HFFc6 (cell line): ENCODE measurements around the gene DCAF8. TPM values are rescaled to one million over a fixed set of nuclear protein-coding genes. Genes with fewer than 3 reads are reported as not detected.

Experiments used
- DNase-seq: peaks from one replicate; pipeline ENCODE4 v3.0.0-alpha.2; 2018
- H3K27ac Mint-ChIP-seq: 2 replicates; pipeline ENCODE4 v1.8.0; 2020; ENCODE audit warnings: mild to moderate bottlenecking, mixed read lengths
- H3K27me3 Mint-ChIP-seq: 2 replicates; pipeline ENCODE4 v1.8.0; 2021; ENCODE audit warnings: mild to moderate bottlenecking, moderate library complexity, mixed read lengths; ENCODE audit not compliant: insufficient read depth
- H3K36me3 Mint-ChIP-seq: 2 replicates; pipeline ENCODE4 v1.8.0; 2021; ENCODE audit warnings: low read depth, mixed read lengths
- H3K4me1 Mint-ChIP-seq: 2 replicates; pipeline ENCODE4 v1.8.0; 2020; ENCODE audit warnings: low read depth, mixed read lengths
- H3K4me3 Mint-ChIP-seq: 2 replicates; pipeline ENCODE4 v1.8.0; 2020; ENCODE audit warnings: mild to moderate bottlenecking, moderate library complexity, mixed read lengths
- H3K9me3 Mint-ChIP-seq: 2 replicates; pipeline ENCODE4 v1.8.0; 2020; ENCODE audit warnings: mild to moderate bottlenecking, mixed read lengths
- CTCF ChIP-seq: fragments of 200-600 bp; sonication (generic); IDR thresholded peaks from 2 replicates; pipeline ENCODE4 v1.5.0; 2021; ENCODE audit warnings: antibody characterized with exemption, mild to moderate bottlenecking
- total RNA-seq, 6 experiments: library from RNA; stranded (reverse); fragmentation: NEBNext Ultra II Directional; extraction: Animal tissue kit (Norgen Biotek cat#: 25700); gene quantifications; 2 replicates in 1 of 6; 3 replicates in 5 of 6; pipeline ENCODE4 v1.2.3, GENCODE V29; 2021

DCAF8 gene
- total RNA-seq, 6 experiments from 2014 or later: 65.9 to 73.0 (median 70.1) TPM

DNA sequence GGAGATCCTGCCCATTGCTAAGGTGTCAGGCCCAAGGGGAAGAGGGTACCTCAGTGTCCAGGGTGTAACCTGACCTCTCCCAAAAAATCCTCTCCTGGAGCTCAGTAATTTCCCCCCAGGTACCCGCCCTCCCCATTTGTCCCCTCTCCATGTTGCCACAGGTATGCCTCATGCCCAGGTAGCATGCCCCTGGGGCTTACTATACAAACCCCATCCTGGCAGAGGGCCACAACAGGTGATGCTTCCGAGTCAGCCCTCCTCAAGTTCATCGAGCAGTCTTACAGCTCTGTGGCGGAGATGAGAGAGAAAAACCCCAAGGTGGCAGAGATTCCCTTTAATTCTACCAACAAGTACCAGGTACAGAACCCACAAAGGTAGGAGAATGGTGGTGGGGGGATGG lies 95.3 kb downstream of the DCAF8 start:
- H3K27me3 Mint-ChIP-seq: peaks cover 31% of the 10 kb centered on the region
- H3K9me3 Mint-ChIP-seq: no peaks in the 10 kb centered on the region
- H3K4me3 Mint-ChIP-seq: no peak overlapping the region
- no peak for TF ChIP-seq CTCF
- no peak overlapping the region for H3K27ac Mint-ChIP-seq
- no peaks in the 10 kb centered on the region for H3K36me3 Mint-ChIP-seq
- H3K4me1 Mint-ChIP-seq: peaks cover 22% of the 10 kb centered on the region
- no peak for DNase-seq

DNA sequence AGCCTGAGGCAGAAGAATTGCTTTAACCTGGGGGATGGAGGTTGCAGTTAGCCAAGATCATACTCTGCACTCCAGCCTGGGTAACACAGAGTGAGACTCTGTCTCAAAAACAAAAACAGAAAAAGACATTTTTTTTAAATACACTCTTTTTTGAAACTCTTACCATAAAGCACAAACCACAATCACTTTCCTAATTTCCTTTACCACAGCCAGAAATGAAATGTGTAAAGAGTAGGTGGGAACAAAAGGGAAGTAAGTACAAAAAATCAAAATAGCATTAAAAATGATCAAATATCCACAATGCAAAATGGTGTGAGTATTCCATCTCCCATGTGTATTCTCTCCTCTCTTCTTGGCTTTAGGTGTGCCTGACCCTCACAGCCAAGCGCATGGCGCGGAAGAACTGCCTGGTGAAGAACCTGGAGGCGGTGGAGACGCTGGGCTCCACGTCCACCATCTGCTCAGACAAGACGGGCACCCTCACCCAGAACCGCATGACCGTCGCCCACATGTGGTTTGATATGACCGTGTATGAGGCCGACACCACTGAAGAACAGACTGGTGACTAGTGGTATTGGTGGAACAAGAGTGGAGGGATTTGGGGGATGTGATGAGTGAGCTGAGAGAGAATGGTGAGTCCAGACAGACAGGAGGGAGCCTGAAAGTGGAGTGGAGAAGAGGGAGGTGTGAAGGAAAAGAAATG lies 96.0 kb downstream of the DCAF8 start:
- Mint-ChIP-seq H3K4me1 (peaks cover 14% of the 10 kb centered on the region), H3K9me3 (no peaks in the 10 kb centered on the region), H3K36me3 (no peaks in the 10 kb centered on the region), H3K27ac (no peak overlapping the region), H3K4me3 (no peak overlapping the region), H3K27me3 (peaks cover 27% of the 10 kb centered on the region)
- TF ChIP-seq CTCF: no peak
- no peak for DNase-seq

Other genes starting within 250 kb of the DCAF8 start
- gene PIGM, start 230.6 kb downstream of the DCAF8 start, total RNA-seq: 1 to 10 TPM; 6.7 to 8.4 (median 7.7) TPM
- gene KCNJ10, start 192.4 kb downstream of the DCAF8 start, total RNA-seq: not detected
- gene KCNJ9, start 181.0 kb downstream of the DCAF8 start, total RNA-seq: not detected
- gene IGSF8, start 163.9 kb downstream of the DCAF8 start, total RNA-seq: 10 to 100 TPM in 5 of 6 experiments, 1 to 10 TPM in 1; 9.6 to 12.9 (median 11.2) TPM
- gene ATP1A2, start 146.8 kb downstream of the DCAF8 start, total RNA-seq: under 1 TPM in 5 of 6 experiments, not detected in 1; 0.09 to 0.17 (median 0.14) TPM
- not detected for gene ATP1A4, start 110.9 kb downstream of the DCAF8 start, total RNA-seq
- under 1 TPM in 3 of 6 experiments, not detected in 3; 0.14 to 0.35 (median 0.19) TPM for gene CASQ1, start 72.0 kb downstream of the DCAF8 start, total RNA-seq
- 100 to 1,000 TPM; 448 to 538 (median 470) TPM for gene PEA15, start 57.2 kb downstream of the DCAF8 start, total RNA-seq
- gene PEX19, start 22.6 kb upstream of the DCAF8 start, total RNA-seq: 10 to 100 TPM; 65.2 to 74.3 (median 70.5) TPM
- 100 to 1,000 TPM; 218 to 257 (median 249) TPM for gene COPA, start 80.7 kb upstream of the DCAF8 start, total RNA-seq
- 100 to 1,000 TPM; 133 to 154 (median 145) TPM for gene NCSTN, start 80.8 kb upstream of the DCAF8 start, total RNA-seq
- under 1 TPM in 3 of 6 experiments, not detected in 3; 0.11 to 0.17 (median 0.11) TPM for gene NHLH1, start 104.5 kb upstream of the DCAF8 start, total RNA-seq
- not detected for gene VANGL2, start 138.0 kb upstream of the DCAF8 start, total RNA-seq